K562 treated with DMSO at 1 percent for 24 hours (cell line): Measurements from ENCODE around the gene MALRD1. TPM values are rescaled to one million over a fixed set of nuclear protein-coding genes. Genes with fewer than 3 reads are reported as not detected.

Source experiments
- total RNA-seq: library from RNA; unstranded; fragments of 300-600 nt; gene quantifications from 2 replicates; pipeline ENCODE4 v1.2.3, GENCODE V29; 2022; ENCODE audit warnings: low read depth; ENCODE audit not compliant: insufficient read depth

MALRD1 gene
- total RNA-seq: not detected in 2 replicates

DNA sequence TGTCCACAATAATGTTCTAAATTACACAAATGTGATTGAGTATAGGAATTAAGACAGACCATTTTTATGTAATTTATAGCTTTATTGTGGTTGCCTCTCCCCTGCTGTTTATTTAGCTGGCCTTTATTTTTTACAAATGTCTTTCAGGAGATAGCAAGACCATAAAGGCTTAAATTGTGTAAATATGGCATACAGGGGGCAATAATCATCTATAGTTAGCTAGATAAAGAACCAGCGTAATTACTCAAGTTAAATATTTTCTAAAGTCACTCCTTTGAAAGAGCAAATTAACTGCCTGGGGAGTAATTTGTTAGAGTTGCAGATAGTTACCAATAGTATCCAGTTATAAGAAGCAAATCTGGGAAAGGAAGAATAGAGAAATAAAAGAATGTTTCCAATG lies at the start of gene MALRD1:
Gene MALRD1, plus strand, starts transcription at position 313 of the 400 bp plus-strand sequence. CDS start 138 bp downstream, outside the sequence.

